Astrocyte (in vitro differentiated cells and primary cell): ENCODE measurements around the gene TARS3. TPM values are rescaled to one million over a fixed set of nuclear protein-coding genes. Genes with fewer than 3 reads are reported as not detected.

Experiments
- DNase-seq: peaks from one replicate; pipeline ENCODE4 v3.0.0-alpha.2; 2010; ENCODE audit warnings: low read depth
- FAIRE-seq: peaks from 2 replicates; lab custom pipeline; 2011; peaks lifted over from hg19 to GRCh38; lab: Jason Lieb, UNC
- H2AFZ ChIP-seq: 2 replicates; pipeline ENCODE4 v1.6.0; 2012; ENCODE audit warnings: low read depth, low read length, inconsistent platforms
- H3K27ac ChIP-seq: 2 replicates; pipeline ENCODE4 v1.5.1; 2011; ENCODE audit warnings: low read depth, low read length, inconsistent platforms
- H3K27me3 ChIP-seq: 2 replicates; pipeline ENCODE4 v1.6.0; 2011; ENCODE audit warnings: low read length, inconsistent platforms; ENCODE audit not compliant: insufficient read depth
- H3K36me3 ChIP-seq: 2 replicates; pipeline ENCODE4 v1.5.1; 2011; ENCODE audit warnings: low read length, inconsistent platforms; ENCODE audit not compliant: insufficient read depth
- H3K4me1 ChIP-seq: 2 replicates; pipeline ENCODE4 v1.5.1; 2011; ENCODE audit warnings: low read length, inconsistent platforms; ENCODE audit not compliant: insufficient read depth
- H3K4me2 ChIP-seq: 2 replicates; pipeline ENCODE4 v1.6.0; 2012; ENCODE audit warnings: low read length, inconsistent platforms
- H3K4me3 ChIP-seq: 2 replicates; pipeline ENCODE4 v1.5.1; 2011; ENCODE audit warnings: low read depth, mild to moderate bottlenecking, low read length, inconsistent platforms; ENCODE audit not compliant: insufficient read depth
- H3K79me2 ChIP-seq: 2 replicates; pipeline ENCODE4 v1.6.0; 2012; ENCODE audit warnings: mild to moderate bottlenecking, low read length, inconsistent platforms; ENCODE audit not compliant: insufficient read depth
- H3K9ac ChIP-seq: 2 replicates; pipeline ENCODE4 v1.6.0; 2012; ENCODE audit warnings: mild to moderate bottlenecking, low read length, inconsistent platforms
- H3K9me3 ChIP-seq: 2 replicates; pipeline ENCODE4 v1.5.1; 2012; ENCODE audit warnings: low read depth, mild to moderate bottlenecking, low read length, inconsistent platforms; ENCODE audit not compliant: insufficient read depth
- H4K20me1 ChIP-seq: 2 replicates; pipeline ENCODE4 v1.6.0; 2012; ENCODE audit warnings: low read length, inconsistent platforms; ENCODE audit not compliant: insufficient read depth
- H3K27ac Mint-ChIP-seq: one replicate; pipeline ENCODE4 v1.8.0; 2021; ENCODE audit warnings: mild to moderate bottlenecking, mixed read lengths; ENCODE audit not compliant: unreplicated experiment
- H3K27me3 Mint-ChIP-seq: one replicate; pipeline ENCODE4 v1.8.0; 2021; ENCODE audit warnings: low read depth, mixed read lengths; ENCODE audit not compliant: unreplicated experiment
- H3K36me3 Mint-ChIP-seq: one replicate; pipeline ENCODE4 v1.8.0; 2021; ENCODE audit warnings: low read depth, mixed read lengths; ENCODE audit not compliant: unreplicated experiment
- H3K4me1 Mint-ChIP-seq: one replicate; pipeline ENCODE4 v1.8.0; 2021; ENCODE audit warnings: low read depth, mixed read lengths; ENCODE audit not compliant: unreplicated experiment
- H3K4me3 Mint-ChIP-seq: one replicate; pipeline ENCODE4 v1.8.0; 2021; ENCODE audit warnings: mild to moderate bottlenecking, moderate library complexity, mixed read lengths; ENCODE audit not compliant: unreplicated experiment
- H3K9me3 Mint-ChIP-seq: one replicate; pipeline ENCODE4 v1.8.0; 2021; ENCODE audit warnings: mild to moderate bottlenecking, mixed read lengths; ENCODE audit not compliant: unreplicated experiment
- EZH2 ChIP-seq: IDR thresholded peaks from 2 replicates; pipeline ENCODE4 v1.6.1; 2012; ENCODE audit warnings: mild to moderate bottlenecking, low read length, inconsistent platforms; ENCODE audit not compliant: insufficient read depth
- total RNA-seq: library from RNA; stranded (reverse); gene quantifications from 2 replicates; pipeline ENCODE4 v1.2.1, GENCODE V29; 2021
- TF ChIP-seq, protein P1 (sequence below): IDR thresholded peaks from 2 replicates; pipeline ENCODE4 v1.5.1; 2011; ENCODE audit warnings: low read depth, mild to moderate bottlenecking, inconsistent platforms, low read length, moderate library complexity; ENCODE audit not compliant: insufficient read depth

TARS3 gene
- total RNA-seq, 1 donor from 2014 or later: 15.7 TPM

DNA sequence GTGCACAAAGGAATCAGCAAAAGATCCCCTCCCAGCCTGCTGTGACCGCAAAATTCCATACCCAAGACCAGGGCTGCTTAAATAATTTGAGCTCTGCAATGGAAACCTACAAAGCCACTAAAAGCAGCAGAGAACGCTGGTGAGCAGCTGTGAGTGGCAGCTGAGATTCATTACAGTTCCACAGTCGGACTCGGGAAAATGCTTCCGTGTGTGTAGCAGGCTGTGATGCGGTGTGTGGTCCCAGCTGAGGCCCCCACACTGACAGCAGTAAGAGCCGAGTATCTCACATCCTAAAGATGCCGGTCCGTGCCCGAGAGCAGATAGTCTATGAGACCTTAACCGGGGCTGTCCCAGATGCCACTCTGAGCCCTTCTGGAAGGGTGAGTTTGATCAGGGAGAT lies 109.5 kb downstream of the TARS3 start:
- no peak overlapping the region for H3K4me3 Mint-ChIP-seq
- peaks cover 12% of the 10 kb centered on the region for H3K4me1 ChIP-seq
- DNase-seq (no peak), FAIRE-seq (no peak)
- no peaks in the 10 kb centered on the region for H3K36me3 ChIP-seq
- peaks cover 34% of the 10 kb centered on the region for H3K27me3 Mint-ChIP-seq
- no peaks in the 10 kb centered on the region for H3K9me3 ChIP-seq
- no peak overlapping the region for H3K9ac ChIP-seq
- no peak overlapping the region for H3K4me3 ChIP-seq
- H3K4me2 ChIP-seq: no peak overlapping the region
- H3K27me3 ChIP-seq: peaks cover 2% of the 10 kb centered on the region
- no peak overlapping the region for H3K27ac Mint-ChIP-seq
- H4K20me1 ChIP-seq: no peaks in the 10 kb centered on the region
- no peaks in the 10 kb centered on the region for H3K79me2 ChIP-seq
- no peaks in the 10 kb centered on the region for H3K9me3 Mint-ChIP-seq
- no peak overlapping the region for H2AFZ ChIP-seq
- peaks cover 9% of the 10 kb centered on the region for H3K4me1 Mint-ChIP-seq
- no peak overlapping the region for H3K27ac ChIP-seq
- TF ChIP-seq, protein P1, sequence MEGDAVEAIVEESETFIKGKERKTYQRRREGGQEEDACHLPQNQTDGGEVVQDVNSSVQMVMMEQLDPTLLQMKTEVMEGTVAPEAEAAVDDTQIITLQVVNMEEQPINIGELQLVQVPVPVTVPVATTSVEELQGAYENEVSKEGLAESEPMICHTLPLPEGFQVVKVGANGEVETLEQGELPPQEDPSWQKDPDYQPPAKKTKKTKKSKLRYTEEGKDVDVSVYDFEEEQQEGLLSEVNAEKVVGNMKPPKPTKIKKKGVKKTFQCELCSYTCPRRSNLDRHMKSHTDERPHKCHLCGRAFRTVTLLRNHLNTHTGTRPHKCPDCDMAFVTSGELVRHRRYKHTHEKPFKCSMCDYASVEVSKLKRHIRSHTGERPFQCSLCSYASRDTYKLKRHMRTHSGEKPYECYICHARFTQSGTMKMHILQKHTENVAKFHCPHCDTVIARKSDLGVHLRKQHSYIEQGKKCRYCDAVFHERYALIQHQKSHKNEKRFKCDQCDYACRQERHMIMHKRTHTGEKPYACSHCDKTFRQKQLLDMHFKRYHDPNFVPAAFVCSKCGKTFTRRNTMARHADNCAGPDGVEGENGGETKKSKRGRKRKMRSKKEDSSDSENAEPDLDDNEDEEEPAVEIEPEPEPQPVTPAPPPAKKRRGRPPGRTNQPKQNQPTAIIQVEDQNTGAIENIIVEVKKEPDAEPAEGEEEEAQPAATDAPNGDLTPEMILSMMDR: no peak
- TF ChIP-seq EZH2: no peak
- no peaks in the 10 kb centered on the region for H3K36me3 Mint-ChIP-seq

DNA sequence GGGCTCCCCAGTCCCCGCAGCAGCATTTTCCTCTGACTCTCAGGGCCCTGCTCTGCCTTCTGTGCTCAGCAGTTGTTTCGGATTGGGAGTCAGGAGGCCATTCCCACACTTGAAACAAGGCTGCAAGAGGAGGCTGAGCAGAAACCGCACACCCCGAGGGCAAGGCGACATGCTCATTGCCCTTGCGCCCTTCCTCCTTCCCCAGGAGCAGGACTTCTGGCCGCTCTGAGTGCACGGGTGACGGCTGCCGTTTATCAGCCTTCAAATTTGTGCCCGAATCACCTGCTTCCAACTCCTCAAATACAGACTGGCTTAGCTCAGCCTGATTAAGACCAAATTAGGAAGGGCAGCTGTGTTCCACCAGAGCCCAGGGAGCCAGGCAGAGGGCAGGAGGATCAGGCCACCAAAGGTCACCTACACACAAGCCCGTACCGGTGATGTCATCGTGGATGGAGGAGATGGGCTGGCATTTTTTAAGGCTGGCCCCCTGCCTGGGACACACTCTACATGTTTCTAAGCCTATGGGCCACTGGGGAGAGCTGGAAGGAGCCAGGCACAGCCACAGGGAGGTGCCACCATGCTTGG lies 110.2 kb downstream of the TARS3 start:
- H3K36me3 Mint-ChIP-seq: no peaks in the 10 kb centered on the region
- TF ChIP-seq EZH2: no peak
- TF ChIP-seq, protein P1: no peak
- no peaks in the 10 kb centered on the region for H3K36me3 ChIP-seq
- H3K4me3 ChIP-seq: no peak overlapping the region
- H3K27me3 ChIP-seq: peaks cover 2% of the 10 kb centered on the region
- H3K4me1 ChIP-seq: peaks cover 12% of the 10 kb centered on the region
- H3K9ac ChIP-seq: no peak overlapping the region
- H4K20me1 ChIP-seq: no peaks in the 10 kb centered on the region
- peaks cover 9% of the 10 kb centered on the region for H3K4me1 Mint-ChIP-seq
- H3K79me2 ChIP-seq: no peaks in the 10 kb centered on the region
- no peaks in the 10 kb centered on the region for H3K9me3 ChIP-seq
- no peak overlapping the region for H3K27ac Mint-ChIP-seq
- peaks cover 34% of the 10 kb centered on the region for H3K27me3 Mint-ChIP-seq
- no peak overlapping the region for H3K4me2 ChIP-seq
- no peak overlapping the region for H3K4me3 Mint-ChIP-seq
- DNase-seq (no peak), FAIRE-seq (no peak)
- H2AFZ ChIP-seq: no peak overlapping the region
- no peaks in the 10 kb centered on the region for H3K9me3 Mint-ChIP-seq
- no peak overlapping the region for H3K27ac ChIP-seq
